ENCODE results near the gene UBALD2. TPM values are rescaled to one million over a fixed set of nuclear protein-coding genes. Genes with fewer than 3 reads are reported as not detected.
"Not testable (repeated sequence)": the region's sequence is repeated elsewhere in the genome, so short reads cannot be mapped to it uniquely, and the experiment has no call there.

The UBALD2 gene
- total and polyA plus RNA-seq, 2 donors: 42.5 to 48.1 TPM

GRCh38 chr17:76251478-76252039, 13.6 kb upstream of the UBALD2 start:
- peaks cover 0 to 23% of the 10 kb centered on the region in 2 donors for H3K4me1 ChIP-seq (ENCODE audit: control insufficient read depth in 2 of 2, insufficient read depth in 2 of 2, low read length in 2 of 2)
- no peaks in the 10 kb centered on the region for H3K27me3 ChIP-seq (ENCODE audit: control insufficient read depth in 2 of 2, insufficient read depth in 1 of 2, low read length in 1 of 2)
- DNase-seq (ENCODE audit: low read depth in 6 of 9, low spot score in 9 of 9): no peak
- H3K9me3 ChIP-seq (ENCODE audit: control insufficient read depth in 2 of 2, insufficient read depth in 1 of 2, low read length in 1 of 2): no peaks in the 10 kb centered on the region
- no peaks in the 10 kb centered on the region for H3K36me3 ChIP-seq (ENCODE audit: control insufficient read depth in 2 of 2, insufficient read depth in 2 of 2, low read length in 1 of 2)
- WGBS: 92% methylated on average over 8 of the region's 8 CpGs
- no peak overlapping the region for H3K4me3 ChIP-seq (ENCODE audit: low read length in 2 of 2)
- no peak overlapping the region for H3K27ac ChIP-seq (ENCODE audit: low read depth in 1 of 2, low read length in 1 of 2)

- no peaks in the 10 kb centered on the region for H3K27me3 ChIP-seq (ENCODE audit: control insufficient read depth in 2 of 2, insufficient read depth in 1 of 2, low read length in 1 of 2)
- peaks cover 0 to 19% of the 10 kb centered on the region in 2 donors for H3K4me1 ChIP-seq (ENCODE audit: control insufficient read depth in 2 of 2, insufficient read depth in 2 of 2, low read length in 2 of 2)
- H3K9me3 ChIP-seq (ENCODE audit: control insufficient read depth in 2 of 2, insufficient read depth in 1 of 2, low read length in 1 of 2): no peaks in the 10 kb centered on the region
- H3K4me3 ChIP-seq (ENCODE audit: low read length in 2 of 2): no peak overlapping the region
- peak in 1 of 9 donors; percentile 62 for DNase-seq (ENCODE audit: low read depth in 6 of 9, low spot score in 9 of 9)
- WGBS: 36% methylated on average over 11 of the region's 11 CpGs
- H3K27ac ChIP-seq (ENCODE audit: low read depth in 1 of 2, low read length in 1 of 2): peak overlapping the region; percentile 54 to 72
- no peaks in the 10 kb centered on the region for H3K36me3 ChIP-seq (ENCODE audit: control insufficient read depth in 2 of 2, insufficient read depth in 2 of 2, low read length in 1 of 2)
These were observed 12.9 kb upstream of the UBALD2 start for GRCh38 chr17:76252040-76252954.

GRCh38 chr17:76252967-76253766, 12.0 kb upstream of the UBALD2 start:
- H3K27ac ChIP-seq (ENCODE audit: low read depth in 1 of 2, low read length in 1 of 2); H3K9me3 ChIP-seq (ENCODE audit: control insufficient read depth in 2 of 2, insufficient read depth in 1 of 2, low read length in 1 of 2); H3K4me3 ChIP-seq (ENCODE audit: low read length in 2 of 2); H3K36me3 ChIP-seq (ENCODE audit: control insufficient read depth in 2 of 2, insufficient read depth in 2 of 2, low read length in 1 of 2); DNase-seq (ENCODE audit: low read depth in 6 of 9, low spot score in 9 of 9); H3K27me3 ChIP-seq (ENCODE audit: control insufficient read depth in 2 of 2, insufficient read depth in 1 of 2, low read length in 1 of 2): not testable (repeated sequence)
- 96% methylated on average over 23 of the region's 23 CpGs for WGBS
- peaks cover 0 to 19% of the 10 kb centered on the region in 2 donors for H3K4me1 ChIP-seq (ENCODE audit: control insufficient read depth in 2 of 2, insufficient read depth in 2 of 2, low read length in 2 of 2)

GRCh38 chr17:76253841-76254240, 11.3 kb upstream of the UBALD2 start:
- H3K27me3 ChIP-seq (ENCODE audit: control insufficient read depth in 2 of 2, insufficient read depth in 1 of 2, low read length in 1 of 2): no peaks in the 10 kb centered on the region
- H3K9me3 ChIP-seq (ENCODE audit: control insufficient read depth in 2 of 2, insufficient read depth in 1 of 2, low read length in 1 of 2): no peaks in the 10 kb centered on the region
- peaks cover 0 to 19% of the 10 kb centered on the region in 2 donors for H3K4me1 ChIP-seq (ENCODE audit: control insufficient read depth in 2 of 2, insufficient read depth in 2 of 2, low read length in 2 of 2)
- H3K36me3 ChIP-seq (ENCODE audit: control insufficient read depth in 2 of 2, insufficient read depth in 2 of 2, low read length in 1 of 2): no peaks in the 10 kb centered on the region
- no peak for DNase-seq (ENCODE audit: low read depth in 6 of 9, low spot score in 9 of 9)
- no peak overlapping the region for H3K27ac ChIP-seq (ENCODE audit: low read depth in 1 of 2, low read length in 1 of 2)
- no peak overlapping the region for H3K4me3 ChIP-seq (ENCODE audit: low read length in 2 of 2)
- 97% methylated on average over 7 of the region's 7 CpGs for WGBS

- Histone ChIP-seq H3K27me3 (ENCODE audit: control insufficient read depth in 2 of 2, insufficient read depth in 1 of 2, low read length in 1 of 2) (no peaks in the 10 kb centered on the region), H3K4me3 (ENCODE audit: low read length in 2 of 2) (no peak overlapping the region), H3K36me3 (ENCODE audit: control insufficient read depth in 2 of 2, insufficient read depth in 2 of 2, low read length in 1 of 2) (no peaks in the 10 kb centered on the region), H3K9me3 (ENCODE audit: control insufficient read depth in 2 of 2, insufficient read depth in 1 of 2, low read length in 1 of 2) (no peaks in the 10 kb centered on the region), H3K4me1 (ENCODE audit: control insufficient read depth in 2 of 2, insufficient read depth in 2 of 2, low read length in 2 of 2) (peaks cover 0 to 19% of the 10 kb centered on the region in 2 donors), H3K27ac (ENCODE audit: low read depth in 1 of 2, low read length in 1 of 2) (no peak overlapping the region)
- DNase-seq (ENCODE audit: low read depth in 6 of 9, low spot score in 9 of 9): no peak
- WGBS: 97% methylated on average over 5 of the region's 5 CpGs
These were observed 10.9 kb upstream of the UBALD2 start for GRCh38 chr17:76254275-76254674.

- DNase-seq (ENCODE audit: low read depth in 6 of 9, low spot score in 9 of 9): no peak
- no peak overlapping the region for H3K4me3 ChIP-seq (ENCODE audit: low read length in 2 of 2)
- H3K27me3 ChIP-seq (ENCODE audit: control insufficient read depth in 2 of 2, insufficient read depth in 1 of 2, low read length in 1 of 2): no peaks in the 10 kb centered on the region
- H3K9me3 ChIP-seq (ENCODE audit: control insufficient read depth in 2 of 2, insufficient read depth in 1 of 2, low read length in 1 of 2): no peaks in the 10 kb centered on the region
- no peaks in the 10 kb centered on the region for H3K36me3 ChIP-seq (ENCODE audit: control insufficient read depth in 2 of 2, insufficient read depth in 2 of 2, low read length in 1 of 2)
- H3K4me1 ChIP-seq (ENCODE audit: control insufficient read depth in 2 of 2, insufficient read depth in 2 of 2, low read length in 2 of 2): peaks cover 0 to 21% of the 10 kb centered on the region in 2 donors
- WGBS: 95% methylated on average over 6 of the region's 6 CpGs
- H3K27ac ChIP-seq (ENCODE audit: low read depth in 1 of 2, low read length in 1 of 2): no peak overlapping the region
These were observed 9.2 kb upstream of the UBALD2 start for GRCh38 chr17:76255801-76256429.

- not testable (repeated sequence) for H3K36me3 ChIP-seq (ENCODE audit: control insufficient read depth in 2 of 2, insufficient read depth in 2 of 2, low read length in 1 of 2)
- WGBS: 67% methylated on average over 19 of the region's 19 CpGs
These were observed 8.6 kb upstream of the UBALD2 start for GRCh38 chr17:76256430-76257050.

GRCh38 chr17:76260220-76260619, 4.9 kb upstream of the UBALD2 start:
- Histone ChIP-seq H3K4me3 (ENCODE audit: low read length in 2 of 2) (no peak overlapping the region), H3K36me3 (ENCODE audit: control insufficient read depth in 2 of 2, insufficient read depth in 2 of 2, low read length in 1 of 2) (no peaks in the 10 kb centered on the region), H3K27me3 (ENCODE audit: control insufficient read depth in 2 of 2, insufficient read depth in 1 of 2, low read length in 1 of 2) (no peaks in the 10 kb centered on the region), H3K9me3 (ENCODE audit: control insufficient read depth in 2 of 2, insufficient read depth in 1 of 2, low read length in 1 of 2) (no peaks in the 10 kb centered on the region), H3K4me1 (ENCODE audit: control insufficient read depth in 2 of 2, insufficient read depth in 2 of 2, low read length in 2 of 2) (peaks cover 11 to 37% of the 10 kb centered on the region in 2 donors), H3K27ac (ENCODE audit: low read depth in 1 of 2, low read length in 1 of 2) (no peak overlapping the region)
- DNase-seq (ENCODE audit: low read depth in 6 of 9, low spot score in 9 of 9): no peak
- 99% methylated on average over 7 of the region's 7 CpGs for WGBS

More at GRCh38 chr17:76256430-76257050, 8.6 kb upstream of the UBALD2 start:
- not testable (repeated sequence) for H3K4me3 ChIP-seq (ENCODE audit: low read length in 2 of 2); H3K27me3 ChIP-seq (ENCODE audit: control insufficient read depth in 2 of 2, insufficient read depth in 1 of 2, low read length in 1 of 2); H3K9me3 ChIP-seq (ENCODE audit: control insufficient read depth in 2 of 2, insufficient read depth in 1 of 2, low read length in 1 of 2)
- DNase-seq (ENCODE audit: low read depth in 6 of 9, low spot score in 9 of 9): peak in 1 of 9 donors; percentile 43
- H3K4me1 ChIP-seq (ENCODE audit: control insufficient read depth in 2 of 2, insufficient read depth in 2 of 2, low read length in 2 of 2): peaks cover under 1 to 22% of the 10 kb centered on the region in 2 donors
- H3K27ac ChIP-seq (ENCODE audit: low read depth in 1 of 2, low read length in 1 of 2): peak overlapping the region in 1 of 2 donors; percentile 46
